ENCODE data around the gene PAPLN. TPM values are rescaled to one million over a fixed set of nuclear protein-coding genes. Genes with fewer than 3 reads are reported as not detected.

Gene PAPLN
- total and polyA plus RNA-seq, 5 donors from 2014 or later: 0.11 to 0.47 (median 0.36) TPM; not detected in 1

DNA sequence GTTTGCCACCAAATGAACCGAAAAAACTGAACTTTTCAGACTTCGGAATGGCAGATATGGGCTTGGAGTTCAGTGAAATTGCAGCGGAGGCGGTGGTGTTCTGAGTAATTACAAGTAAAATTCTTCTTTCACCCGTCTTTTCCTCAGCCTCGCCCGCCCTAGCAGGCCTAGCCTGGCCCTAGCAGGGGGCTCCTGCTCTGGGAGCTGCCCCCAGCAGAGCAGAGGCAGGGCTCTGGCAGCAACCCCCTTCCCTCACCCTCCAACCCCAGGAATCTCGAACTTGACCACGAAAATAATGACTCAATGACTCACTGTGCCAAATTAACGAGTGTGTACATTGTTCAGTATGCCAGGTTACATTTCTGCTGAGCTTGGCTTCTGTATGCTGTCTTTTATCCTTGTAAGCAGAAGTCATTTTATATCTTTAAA lies 1.1 kb downstream of the PAPLN start:
- Mint-ChIP-seq H3K9me3 (peaks cover 0 to 4% (median 0%) of the 10 kb centered on the region in 7 donors), H3K27me3 (peaks cover 79% of the 10 kb centered on the region), H3K4me3 (no peak overlapping the region), H3K4me1 (peaks cover 0 to 23% (median 12%) of the 10 kb centered on the region in 4 donors), H3K27ac (no peak overlapping the region), H3K36me3 (peaks cover 4% of the 10 kb centered on the region)
- Histone ChIP-seq H3K27ac (ENCODE audit: insufficient read depth, low read length, poor library complexity, severe bottlenecking) (no peak overlapping the region), H3K4me1 (ENCODE audit: control insufficient read depth, insufficient read depth, low read length, poor library complexity, severe bottlenecking) (peaks cover 16% of the 10 kb centered on the region), H3K4me3 (ENCODE audit: low read depth, low read length) (no peak overlapping the region), H3K9me3 (ENCODE audit: control insufficient read depth in 2 of 2, low read length in 2 of 2) (no peaks in the 10 kb centered on the region), H3K27me3 (ENCODE audit: control insufficient read depth, insufficient read depth, low read length) (peaks cover 25% of the 10 kb centered on the region), H3K36me3 (ENCODE audit: control insufficient read depth, insufficient read depth, low read length) (no peaks in the 10 kb centered on the region)
- ATAC-seq (ENCODE audit: low read depth in 2 of 2) (no peak), DNase-seq (no peak)

DNA sequence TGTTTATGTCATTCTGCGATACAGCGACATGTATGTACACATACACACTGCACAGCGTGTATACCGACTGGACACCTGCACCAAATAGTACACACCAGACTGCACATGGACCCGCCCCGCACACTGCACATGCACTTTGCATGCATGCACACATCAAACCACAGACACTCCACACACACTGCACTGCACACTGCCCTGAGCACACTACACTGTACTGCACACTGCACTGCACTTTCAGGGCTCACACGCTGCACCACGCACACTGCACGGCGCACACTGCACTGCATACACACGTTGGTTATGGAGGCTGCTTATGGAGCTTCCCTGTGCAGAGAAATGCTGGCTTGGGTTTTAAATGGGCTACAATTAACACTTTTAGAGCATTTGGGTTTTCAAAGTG lies 1.6 kb downstream of the PAPLN start:
- Histone ChIP-seq H3K27me3 (ENCODE audit: control insufficient read depth, insufficient read depth, low read length) (peaks cover 30% of the 10 kb centered on the region), H3K9me3 (ENCODE audit: control insufficient read depth in 2 of 2, low read length in 2 of 2) (no peaks in the 10 kb centered on the region), H3K4me1 (ENCODE audit: control insufficient read depth, insufficient read depth, low read length, poor library complexity, severe bottlenecking) (peaks cover 16% of the 10 kb centered on the region), H3K36me3 (ENCODE audit: control insufficient read depth, insufficient read depth, low read length) (no peaks in the 10 kb centered on the region), H3K27ac (ENCODE audit: insufficient read depth, low read length, poor library complexity, severe bottlenecking) (no peak overlapping the region), H3K4me3 (ENCODE audit: low read depth, low read length) (no peak overlapping the region)
- Mint-ChIP-seq H3K4me3 (no peak overlapping the region), H3K27me3 (peaks cover 80% of the 10 kb centered on the region), H3K9me3 (peaks cover 0 to 4% (median 0%) of the 10 kb centered on the region in 7 donors), H3K4me1 (peaks cover 0 to 25% (median 12%) of the 10 kb centered on the region in 4 donors), H3K27ac (no peak overlapping the region), H3K36me3 (peaks cover 4% of the 10 kb centered on the region)
- ATAC-seq (ENCODE audit: low read depth in 2 of 2) (no peak), DNase-seq (no peak)

DNA sequence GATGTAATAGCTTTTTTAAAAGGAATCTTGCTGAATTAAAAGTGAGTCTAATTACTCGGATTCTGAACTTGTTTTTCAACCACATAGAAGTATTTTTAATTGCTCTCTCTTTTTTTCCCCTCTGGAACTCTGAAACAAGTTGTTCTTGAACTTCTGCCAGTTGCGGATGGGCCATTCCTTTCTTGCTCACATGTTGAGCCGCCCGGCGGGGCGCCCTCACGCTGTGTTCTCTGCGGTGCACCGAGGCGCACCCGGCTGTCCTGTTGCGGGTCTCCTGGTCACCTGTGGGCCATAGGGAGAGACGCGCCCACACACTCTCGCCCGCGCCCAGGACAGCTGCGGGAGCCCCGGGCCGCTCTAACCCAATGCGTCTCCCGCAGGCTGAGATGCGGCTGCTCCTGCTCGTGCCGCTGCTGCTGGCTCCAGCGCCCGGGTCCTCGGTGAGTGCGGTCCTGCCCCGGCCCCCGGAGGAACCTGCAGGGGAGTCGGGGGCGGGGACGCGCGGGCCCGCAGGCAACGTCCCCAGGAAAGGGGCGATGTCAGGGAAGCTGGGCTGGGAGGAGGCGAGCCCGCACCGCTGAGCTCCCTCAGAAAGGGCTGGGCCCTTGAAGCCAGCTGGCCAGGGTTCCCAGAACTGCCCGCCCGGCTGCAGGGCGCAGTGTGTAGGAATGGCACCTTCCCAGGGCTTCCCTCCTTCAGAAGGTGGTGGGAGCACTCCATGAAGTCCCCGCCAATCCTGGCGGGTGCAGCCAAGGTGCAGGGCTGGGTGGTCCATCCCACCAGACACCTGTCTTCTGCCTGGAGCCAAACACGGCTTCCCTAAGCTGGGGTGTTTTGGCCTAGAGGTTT lies 2.3 kb downstream of the PAPLN start:
- peaks cover 0 to 25% (median 12%) of the 10 kb centered on the region in 4 donors for H3K4me1 Mint-ChIP-seq
- ATAC-seq (ENCODE audit: low read depth in 2 of 2) (no peak), DNase-seq (no peak)
- H3K27me3 ChIP-seq (ENCODE audit: control insufficient read depth, insufficient read depth, low read length): peaks cover 29% of the 10 kb centered on the region
- peaks cover 83% of the 10 kb centered on the region for H3K27me3 Mint-ChIP-seq
- peaks cover 16% of the 10 kb centered on the region for H3K4me1 ChIP-seq (ENCODE audit: control insufficient read depth, insufficient read depth, low read length, poor library complexity, severe bottlenecking)
- H3K4me3 ChIP-seq (ENCODE audit: low read depth, low read length): no peak overlapping the region
- H3K27ac ChIP-seq (ENCODE audit: insufficient read depth, low read length, poor library complexity, severe bottlenecking): no peak overlapping the region
- H3K27ac Mint-ChIP-seq: no peak overlapping the region
- H3K4me3 Mint-ChIP-seq: no peak overlapping the region
- peaks cover 0 to 4% (median 0%) of the 10 kb centered on the region in 7 donors for H3K9me3 Mint-ChIP-seq
- no peaks in the 10 kb centered on the region for H3K9me3 ChIP-seq (ENCODE audit: control insufficient read depth in 2 of 2, low read length in 2 of 2)
- peaks cover 4% of the 10 kb centered on the region for H3K36me3 Mint-ChIP-seq
- H3K36me3 ChIP-seq (ENCODE audit: control insufficient read depth, insufficient read depth, low read length): no peaks in the 10 kb centered on the region

DNA sequence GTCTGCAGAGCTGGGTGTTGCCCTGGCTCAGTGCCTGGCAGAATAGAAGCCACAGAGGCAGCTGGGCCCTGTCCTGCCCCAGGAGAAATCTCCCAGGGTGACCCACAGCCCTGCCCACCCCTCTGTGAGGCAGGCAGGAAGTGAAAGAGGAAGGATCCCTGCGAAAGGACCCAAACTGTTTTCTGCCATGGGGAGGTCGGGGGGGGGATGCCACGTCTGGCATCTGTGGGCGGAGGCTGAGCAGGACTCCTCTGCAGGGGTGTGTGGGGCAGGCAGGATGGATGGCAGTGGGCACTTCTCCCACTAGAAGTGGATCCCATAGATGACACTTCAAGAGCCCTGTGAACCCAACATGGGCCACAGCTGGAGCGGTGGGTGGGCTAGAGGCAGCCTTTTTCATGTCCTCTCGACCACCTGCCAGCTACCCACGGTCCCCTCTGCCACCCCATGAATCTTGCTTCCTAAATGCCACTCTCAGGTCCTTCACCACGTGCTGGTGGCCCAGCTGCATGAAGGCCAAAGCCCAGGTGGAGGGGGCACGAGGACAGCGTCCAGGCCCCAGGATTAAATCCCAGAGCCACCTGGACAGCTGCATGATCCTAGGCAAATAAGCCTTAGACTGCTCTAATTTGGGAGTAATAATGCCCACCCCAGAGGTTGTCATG lies 3.6 kb downstream of the PAPLN start:
- H3K9me3 Mint-ChIP-seq: peaks cover 0 to 3% (median 0%) of the 10 kb centered on the region in 7 donors
- H3K36me3 Mint-ChIP-seq: peaks cover 4% of the 10 kb centered on the region
- Histone ChIP-seq H3K36me3 (ENCODE audit: control insufficient read depth, insufficient read depth, low read length) (no peaks in the 10 kb centered on the region), H3K4me3 (ENCODE audit: low read depth, low read length) (no peak overlapping the region), H3K4me1 (ENCODE audit: control insufficient read depth, insufficient read depth, low read length, poor library complexity, severe bottlenecking) (peaks cover 23% of the 10 kb centered on the region), H3K27me3 (ENCODE audit: control insufficient read depth, insufficient read depth, low read length) (peaks cover 23% of the 10 kb centered on the region), H3K27ac (ENCODE audit: insufficient read depth, low read length, poor library complexity, severe bottlenecking) (no peak overlapping the region), H3K9me3 (ENCODE audit: control insufficient read depth in 2 of 2, low read length in 2 of 2) (no peaks in the 10 kb centered on the region)
- ATAC-seq (ENCODE audit: low read depth in 2 of 2) (no peak), DNase-seq (no peak)
- no peak overlapping the region for H3K4me3 Mint-ChIP-seq
- peaks cover 0 to 29% (median 13%) of the 10 kb centered on the region in 4 donors for H3K4me1 Mint-ChIP-seq
- peaks cover 81% of the 10 kb centered on the region for H3K27me3 Mint-ChIP-seq
- no peak overlapping the region for H3K27ac Mint-ChIP-seq

DNA sequence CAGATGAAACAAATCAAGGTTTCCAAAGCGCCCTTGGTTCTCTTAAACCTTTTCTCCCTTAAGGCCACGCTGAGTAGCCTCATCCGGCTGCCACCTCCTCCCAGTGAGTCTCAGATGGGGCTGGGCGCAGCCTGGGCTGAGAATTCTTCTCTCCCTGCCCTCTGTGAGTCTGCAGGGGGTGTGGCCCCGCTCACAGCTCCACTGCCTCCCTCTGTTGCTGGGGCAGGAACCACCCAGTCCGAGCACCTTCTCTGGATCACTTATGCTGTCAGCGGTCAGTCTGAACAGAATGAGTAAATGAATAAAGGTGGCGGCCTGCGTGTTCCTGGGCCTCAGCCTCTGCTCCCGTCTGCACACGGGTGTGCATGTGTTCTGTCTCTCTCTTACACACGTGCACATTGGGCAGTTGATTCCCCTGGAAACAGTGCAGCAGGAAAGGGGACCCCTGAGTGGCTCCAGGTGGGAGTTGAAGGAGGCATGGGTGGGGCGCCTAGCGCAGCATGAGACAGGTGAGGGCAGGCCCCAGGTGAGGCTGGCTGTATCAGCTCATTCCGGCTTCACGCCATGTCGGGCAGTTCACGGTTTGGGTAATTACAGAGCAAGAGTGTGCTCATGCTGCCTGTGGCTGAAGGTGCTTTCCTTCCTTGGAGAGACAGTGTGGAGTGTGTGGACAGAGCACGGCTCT lies 4.3 kb downstream of the PAPLN start:
- no peak overlapping the region for H3K4me3 ChIP-seq (ENCODE audit: low read depth, low read length)
- peaks cover 81% of the 10 kb centered on the region for H3K27me3 Mint-ChIP-seq
- peaks cover 4% of the 10 kb centered on the region for H3K36me3 Mint-ChIP-seq
- H3K4me3 Mint-ChIP-seq: no peak overlapping the region
- no peak overlapping the region for H3K27ac Mint-ChIP-seq
- no peak for ATAC-seq (ENCODE audit: low read depth in 2 of 2)
- H3K27ac ChIP-seq (ENCODE audit: insufficient read depth, low read length, poor library complexity, severe bottlenecking): no peak overlapping the region
- peaks cover 0 to 29% (median 13%) of the 10 kb centered on the region in 4 donors for H3K4me1 Mint-ChIP-seq
- no peaks in the 10 kb centered on the region for H3K9me3 Mint-ChIP-seq
- no peak for DNase-seq
- no peaks in the 10 kb centered on the region for H3K9me3 ChIP-seq (ENCODE audit: control insufficient read depth in 2 of 2, low read length in 2 of 2)
- peaks cover 23% of the 10 kb centered on the region for H3K27me3 ChIP-seq (ENCODE audit: control insufficient read depth, insufficient read depth, low read length)
- H3K36me3 ChIP-seq (ENCODE audit: control insufficient read depth, insufficient read depth, low read length): no peaks in the 10 kb centered on the region
- H3K4me1 ChIP-seq (ENCODE audit: control insufficient read depth, insufficient read depth, low read length, poor library complexity, severe bottlenecking): peaks cover 29% of the 10 kb centered on the region

DNA sequence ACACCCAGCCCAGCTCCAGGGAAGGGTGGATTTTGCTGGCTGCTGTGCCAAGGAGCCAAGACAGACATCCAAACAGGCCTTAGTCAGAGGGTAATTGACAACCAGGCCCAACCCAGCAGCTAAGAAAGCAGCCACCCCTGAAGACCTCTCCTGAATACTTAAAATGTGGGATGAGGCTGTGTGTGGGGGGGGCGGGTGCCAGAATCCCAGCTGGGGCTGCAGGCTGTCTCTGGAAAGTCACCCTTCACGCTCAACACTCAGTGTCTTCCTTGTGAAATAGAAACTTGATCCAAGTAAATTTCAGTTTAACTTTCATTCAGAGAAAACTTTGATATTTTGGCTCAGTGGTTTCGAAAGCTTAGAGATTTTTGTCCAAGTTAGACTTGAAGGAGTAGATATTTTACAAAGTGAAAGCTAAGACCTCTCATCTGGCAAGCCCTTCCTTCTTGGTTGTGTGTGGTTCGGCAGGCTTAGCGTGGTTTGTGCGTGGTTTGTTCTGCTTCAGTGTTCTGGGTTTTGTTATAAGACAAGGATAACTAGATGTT lies 5.1 kb downstream of the PAPLN start:
- H3K4me1 Mint-ChIP-seq: peaks cover 5 to 31% (median 13%) of the 10 kb centered on the region in 4 donors
- no peak overlapping the region for H3K27ac Mint-ChIP-seq
- Histone ChIP-seq H3K9me3 (ENCODE audit: control insufficient read depth in 2 of 2, low read length in 2 of 2) (no peaks in the 10 kb centered on the region), H3K4me3 (ENCODE audit: low read depth, low read length) (no peak overlapping the region), H3K4me1 (ENCODE audit: control insufficient read depth, insufficient read depth, low read length, poor library complexity, severe bottlenecking) (peaks cover 24% of the 10 kb centered on the region), H3K27me3 (ENCODE audit: control insufficient read depth, insufficient read depth, low read length) (peaks cover 18% of the 10 kb centered on the region), H3K27ac (ENCODE audit: insufficient read depth, low read length, poor library complexity, severe bottlenecking) (no peak overlapping the region), H3K36me3 (ENCODE audit: control insufficient read depth, insufficient read depth, low read length) (no peaks in the 10 kb centered on the region)
- peaks cover 0 to 2% (median 0%) of the 10 kb centered on the region in 7 donors for H3K9me3 Mint-ChIP-seq
- H3K27me3 Mint-ChIP-seq: peaks cover 80% of the 10 kb centered on the region
- ATAC-seq (ENCODE audit: low read depth in 2 of 2) (no peak), DNase-seq (peak in 1 of 3 donors; percentile 9)
- H3K36me3 Mint-ChIP-seq: peaks cover 6% of the 10 kb centered on the region
- peak overlapping the region in 1 of 4 donors; percentile 0 for H3K4me3 Mint-ChIP-seq

DNA sequence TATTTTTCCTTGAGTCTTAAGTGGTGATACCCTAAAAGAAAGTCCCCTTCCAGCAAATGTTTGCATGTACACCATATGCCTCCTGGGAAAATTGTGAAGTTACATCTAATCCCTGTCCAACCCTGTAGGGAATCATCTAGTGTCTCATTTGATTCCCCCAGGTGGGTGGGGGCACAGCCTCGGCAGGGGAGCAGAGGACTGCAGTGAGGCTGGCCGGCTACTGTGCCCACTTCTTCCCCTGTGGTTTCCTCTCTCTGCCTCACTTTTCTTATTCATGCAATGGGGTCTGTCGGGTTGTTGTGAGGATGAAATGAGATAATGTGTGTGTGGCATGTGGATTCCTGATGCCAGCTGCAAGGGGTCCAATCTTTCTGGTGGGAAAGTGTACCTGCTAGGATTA lies 6.0 kb downstream of the PAPLN start:
- no peak overlapping the region for H3K4me3 ChIP-seq (ENCODE audit: low read depth, low read length)
- DNase-seq (no peak), ATAC-seq (ENCODE audit: low read depth in 2 of 2) (no peak)
- peaks cover 7% of the 10 kb centered on the region for H3K36me3 Mint-ChIP-seq
- peaks cover 14% of the 10 kb centered on the region for H3K4me1 ChIP-seq (ENCODE audit: control insufficient read depth, insufficient read depth, low read length, poor library complexity, severe bottlenecking)
- H3K27me3 Mint-ChIP-seq: peaks cover 82% of the 10 kb centered on the region
- H3K27ac ChIP-seq (ENCODE audit: insufficient read depth, low read length, poor library complexity, severe bottlenecking): no peak overlapping the region
- H3K9me3 ChIP-seq (ENCODE audit: control insufficient read depth in 2 of 2, low read length in 2 of 2): no peaks in the 10 kb centered on the region
- H3K36me3 ChIP-seq (ENCODE audit: control insufficient read depth, insufficient read depth, low read length): no peaks in the 10 kb centered on the region
- H3K9me3 Mint-ChIP-seq: peaks cover 0 to 6% (median 0%) of the 10 kb centered on the region in 7 donors
- no peak overlapping the region for H3K27ac Mint-ChIP-seq
- H3K4me1 Mint-ChIP-seq: peaks cover 5 to 32% (median 15%) of the 10 kb centered on the region in 4 donors
- H3K4me3 Mint-ChIP-seq: no peak overlapping the region
- peaks cover 18% of the 10 kb centered on the region for H3K27me3 ChIP-seq (ENCODE audit: control insufficient read depth, insufficient read depth, low read length)

All from CD4-positive, CD25-positive, alpha-beta regulatory T cell (primary cell).